Retina (tissue), 1 donor: ENCODE measurements around the gene WAC.
"Not testable (repeated sequence)": the region's sequence is repeated elsewhere in the genome, so short reads cannot be mapped to it uniquely, and the experiment has no call there.

Experiments used
- DNase-seq: peaks from one replicate; pipeline ENCODE4 v3.0.0-alpha.2; 2016

WAC gene

GRCh38 chr10:28532337-28533185 is at the start of gene WAC:
Gene WAC, plus strand, starts transcription at chr10:28533118. Its CDS starts 462 bp downstream, at chr10:28533580.
- peak; percentile 100 for DNase-seq

GRCh38 chr10:28489206-28489605 is 43.7 kb upstream of the WAC start:
- no peak for DNase-seq

GRCh38 chr10:28490256-28490865 is 42.6 kb upstream of the WAC start:
- DNase-seq: not testable (repeated sequence)

- no peak for DNase-seq
Measured at GRCh38 chr10:28492116-28492920, 40.6 kb upstream of the WAC start.

- no peak for DNase-seq
Measured at GRCh38 chr10:28494420-28494819, 38.5 kb upstream of the WAC start.

- DNase-seq: no peak
Measured at GRCh38 chr10:28495084-28495483, 37.8 kb upstream of the WAC start.

GRCh38 chr10:28496017-28496416 is 36.9 kb upstream of the WAC start:
- no peak for DNase-seq

GRCh38 chr10:28496481-28496961 is 36.4 kb upstream of the WAC start:
- no peak for DNase-seq

GRCh38 chr10:28497313-28498126 is 35.4 kb upstream of the WAC start:
- DNase-seq: no peak

GRCh38 chr10:28500203-28500602 is 32.7 kb upstream of the WAC start:
- not testable (repeated sequence) for DNase-seq

- DNase-seq: no peak
Measured at GRCh38 chr10:28503114-28503513, 29.8 kb upstream of the WAC start.

- DNase-seq: no peak
Measured at GRCh38 chr10:28505359-28505959, 27.5 kb upstream of the WAC start.

GRCh38 chr10:28508304-28508925 is 24.5 kb upstream of the WAC start:
- no peak for DNase-seq

- DNase-seq: no peak
Measured at GRCh38 chr10:28509286-28509685, 23.6 kb upstream of the WAC start.

- DNase-seq: no peak
Measured at GRCh38 chr10:28514648-28515047, 18.3 kb upstream of the WAC start.

- no peak for DNase-seq
Measured at GRCh38 chr10:28520346-28520745, 12.6 kb upstream of the WAC start.

GRCh38 chr10:28520828-28521227 is 12.1 kb upstream of the WAC start:
- not testable (repeated sequence) for DNase-seq

GRCh38 chr10:28521961-28522360 is 11.0 kb upstream of the WAC start:
- DNase-seq: not testable (repeated sequence)

- DNase-seq: no peak
Measured at GRCh38 chr10:28523725-28524252, 9.1 kb upstream of the WAC start.

- DNase-seq: no peak
Measured at GRCh38 chr10:28530751-28531150, 2.2 kb upstream of the WAC start.

- no peak for DNase-seq
Measured at GRCh38 chr10:28533186-28533564, 257 bp downstream of the WAC start.
